Loucy (cell line): ENCODE data around the gene FEN1.

Experiments
- H2AFZ ChIP-seq: fragments of 200-600 bp; sonication (generic); 2 replicates; pipeline ENCODE4 v1.6.0; 2016; ENCODE audit warnings: antibody characterized with exemption, mild to moderate bottlenecking, low read length, moderate library complexity
- H3F3A ChIP-seq: fragments of 200-600 bp; 2 replicates; pipeline ENCODE4 v1.6.0; 2016; ENCODE audit warnings: antibody characterized with exemption, low read depth, mild to moderate bottlenecking
- H3K27me3 ChIP-seq: fragments of 200-600 bp; sonication (generic); 2 replicates; pipeline ENCODE4 v1.6.1; 2014; ENCODE audit warnings: low read length, mild to moderate bottlenecking; ENCODE audit not compliant: insufficient read depth, poor library complexity, severe bottlenecking
- H3K36me3 ChIP-seq: fragments of 200-600 bp; sonication (generic); 2 replicates; pipeline ENCODE4 v1.6.1; 2016; ENCODE audit warnings: low read length; ENCODE audit not compliant: insufficient read depth
- H3K4me1 ChIP-seq: fragments of 200-600 bp; sonication (generic); 2 replicates; pipeline ENCODE4 v1.5.1; 2014; ENCODE audit warnings: low read length, mild to moderate bottlenecking; ENCODE audit not compliant: insufficient read depth, poor library complexity, severe bottlenecking
- H3K4me2 ChIP-seq: fragments of 200-600 bp; sonication (generic); 2 replicates; pipeline ENCODE4 v1.6.0; 2014; ENCODE audit warnings: antibody characterized with exemption, low read length, low read depth, mild to moderate bottlenecking; ENCODE audit not compliant: poor library complexity, severe bottlenecking
- H3K4me3 ChIP-seq: fragments of 200-600 bp; sonication (generic); 2 replicates; pipeline ENCODE4 v1.5.1; 2014; ENCODE audit warnings: low read length, mild to moderate bottlenecking, mixed read lengths; ENCODE audit not compliant: poor library complexity, severe bottlenecking
- H3K79me2 ChIP-seq: fragments of 200-600 bp; sonication (generic); 2 replicates; pipeline ENCODE4 v1.6.1; 2014; ENCODE audit warnings: low read length; ENCODE audit not compliant: insufficient read depth
- H3K9ac ChIP-seq: fragments of 200-600 bp; sonication (generic); 2 replicates; pipeline ENCODE4 v1.6.0; 2014; ENCODE audit warnings: mild to moderate bottlenecking, low read depth, low read length, moderate library complexity; ENCODE audit not compliant: poor library complexity, severe bottlenecking
- H3K9me2 ChIP-seq: fragments of 200-600 bp; sonication (generic); replicated peaks from 2 replicates; pipeline ENCODE4 v1.6.1; 2016; ENCODE audit warnings: low read depth, low read length, mixed read lengths
- H3K9me3 ChIP-seq: fragments of 200-600 bp; sonication (generic); 2 replicates; pipeline ENCODE4 v1.6.1; 2014; ENCODE audit warnings: mild to moderate bottlenecking, antibody characterized with exemption, low read length, low read depth; ENCODE audit not compliant: insufficient read depth
- H4K20me1 ChIP-seq: fragments of 200-600 bp; sonication (generic); 2 replicates; pipeline ENCODE4 v1.6.0; 2014; ENCODE audit warnings: antibody characterized with exemption, low read length, mild to moderate bottlenecking; ENCODE audit not compliant: insufficient read depth, poor library complexity, severe bottlenecking
- EZH2phosphoT487 ChIP-seq: fragments of 200-600 bp; IDR thresholded peaks from 2 replicates; pipeline ENCODE4 v1.6.1; 2018; ENCODE audit warnings: antibody characterized with exemption, mild to moderate bottlenecking, moderate library complexity, borderline replicate concordance
- TF ChIP-seq, protein P1 (sequence below): fragments of 200-600 bp; sonication (generic); conservative IDR thresholded peaks from 2 replicates; pipeline ENCODE4 v1.5.1; 2014; ENCODE audit warnings: mild to moderate bottlenecking, antibody characterized with exemption, low read length

Gene FEN1

DNA sequence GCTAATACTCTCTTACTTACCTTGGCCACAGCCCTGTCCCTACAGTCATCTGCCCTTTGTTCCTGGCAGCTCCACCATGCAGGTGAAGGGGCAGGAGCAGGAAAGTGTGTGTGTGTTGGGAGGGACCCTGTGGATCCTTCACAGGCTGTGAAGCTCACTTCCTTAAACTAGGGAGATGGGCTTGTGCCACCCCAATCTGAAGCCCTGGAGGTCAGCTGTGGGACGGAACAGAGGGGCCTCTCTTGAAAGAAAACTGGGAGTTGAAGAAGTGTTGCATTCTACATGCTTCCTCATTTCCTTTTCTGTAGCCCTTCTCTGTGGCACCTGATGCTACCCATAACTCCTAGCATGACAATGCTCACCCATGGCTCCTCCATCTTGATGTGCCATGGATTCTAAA is 12.4 kb downstream of the FEN1 start:
- no peak overlapping the region for H3K4me2 ChIP-seq
- no peaks in the 10 kb centered on the region for H3K27me3 ChIP-seq
- H3F3A ChIP-seq, result no peaks in the 10 kb centered on the region
- no peaks in the 10 kb centered on the region for H3K9me2 ChIP-seq
- H4K20me1 ChIP-seq, result peaks cover 6% of the 10 kb centered on the region
- no peak for TF ChIP-seq EZH2phosphoT487
- TF ChIP-seq, protein P1, sequence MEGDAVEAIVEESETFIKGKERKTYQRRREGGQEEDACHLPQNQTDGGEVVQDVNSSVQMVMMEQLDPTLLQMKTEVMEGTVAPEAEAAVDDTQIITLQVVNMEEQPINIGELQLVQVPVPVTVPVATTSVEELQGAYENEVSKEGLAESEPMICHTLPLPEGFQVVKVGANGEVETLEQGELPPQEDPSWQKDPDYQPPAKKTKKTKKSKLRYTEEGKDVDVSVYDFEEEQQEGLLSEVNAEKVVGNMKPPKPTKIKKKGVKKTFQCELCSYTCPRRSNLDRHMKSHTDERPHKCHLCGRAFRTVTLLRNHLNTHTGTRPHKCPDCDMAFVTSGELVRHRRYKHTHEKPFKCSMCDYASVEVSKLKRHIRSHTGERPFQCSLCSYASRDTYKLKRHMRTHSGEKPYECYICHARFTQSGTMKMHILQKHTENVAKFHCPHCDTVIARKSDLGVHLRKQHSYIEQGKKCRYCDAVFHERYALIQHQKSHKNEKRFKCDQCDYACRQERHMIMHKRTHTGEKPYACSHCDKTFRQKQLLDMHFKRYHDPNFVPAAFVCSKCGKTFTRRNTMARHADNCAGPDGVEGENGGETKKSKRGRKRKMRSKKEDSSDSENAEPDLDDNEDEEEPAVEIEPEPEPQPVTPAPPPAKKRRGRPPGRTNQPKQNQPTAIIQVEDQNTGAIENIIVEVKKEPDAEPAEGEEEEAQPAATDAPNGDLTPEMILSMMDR, result no peak
- H3K4me1 ChIP-seq, result no peaks in the 10 kb centered on the region
- no peak overlapping the region for H3K9ac ChIP-seq
- no peaks in the 10 kb centered on the region; the same call in 1 of the 2 replicates for H3K79me2 ChIP-seq
- H2AFZ ChIP-seq, result no peak overlapping the region
- peaks cover 85% of the 10 kb centered on the region; the same call in 1 of the 2 replicates for H3K36me3 ChIP-seq
- H3K4me3 ChIP-seq, result no peak overlapping the region
- no peaks in the 10 kb centered on the region for H3K9me3 ChIP-seq

DNA sequence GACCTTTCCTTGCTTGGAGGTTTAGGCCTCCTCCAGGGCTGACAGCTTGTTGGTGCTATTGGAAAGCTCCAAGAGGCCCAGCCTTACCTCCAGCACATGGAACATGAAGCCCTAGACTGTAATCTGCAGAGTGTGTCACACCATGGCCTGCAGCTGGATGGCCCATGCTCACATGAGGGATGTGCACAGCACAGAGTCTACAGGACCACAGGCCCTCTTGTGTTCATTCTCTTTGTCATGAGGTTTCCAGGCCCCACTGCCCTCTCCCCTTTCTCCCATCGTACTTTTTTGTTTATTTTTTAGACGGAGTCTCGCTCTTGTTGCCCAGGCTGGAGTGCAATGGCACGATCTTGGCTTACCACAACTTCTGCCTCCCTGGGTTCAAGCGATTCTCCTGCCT is 14.1 kb downstream of the FEN1 start:
- peaks cover 93% of the 10 kb centered on the region; the same call in 1 of the 2 replicates for H3K36me3 ChIP-seq
- H3K4me3 ChIP-seq, result no peak overlapping the region

DNA sequence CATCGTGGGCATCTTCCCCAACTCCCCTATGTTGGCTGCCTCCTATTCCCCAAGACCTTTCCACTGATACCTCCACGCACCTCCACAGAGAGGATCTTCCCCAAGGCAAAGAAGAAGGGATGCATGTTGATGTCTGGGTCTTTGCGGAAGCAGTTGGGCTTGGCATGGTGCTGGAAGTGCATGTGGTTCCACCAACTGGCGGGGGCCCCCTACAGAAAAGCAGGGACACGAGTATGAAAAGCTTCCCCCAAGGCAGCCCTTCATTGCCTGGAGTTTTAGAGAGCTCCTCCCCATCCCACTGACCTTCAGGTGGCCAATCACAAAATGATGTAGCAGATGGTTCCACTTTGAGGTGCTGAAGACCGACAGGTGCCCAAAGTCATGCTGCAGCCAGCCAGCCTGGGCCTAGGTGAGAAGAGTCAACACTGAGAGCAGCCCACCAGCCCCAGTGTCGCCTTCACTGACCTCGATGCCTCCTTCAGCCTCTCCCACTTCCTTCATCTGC is 18.0 kb downstream of the FEN1 start:
- Histone ChIP-seq H3K27me3 (peaks cover 5% of the 10 kb centered on the region), H3K4me2 (no peak overlapping the region), H3K4me3 (no peak overlapping the region), H2AFZ (no peak overlapping the region), H3K4me1 (peaks cover 10% of the 10 kb centered on the region), H3K79me2 (peaks cover 40% of the 10 kb centered on the region), H4K20me1 (peaks cover 20% of the 10 kb centered on the region), H3F3A (no peaks in the 10 kb centered on the region), H3K9me2 (no peaks in the 10 kb centered on the region), H3K9me3 (no peaks in the 10 kb centered on the region), H3K9ac (no peak overlapping the region), H3K36me3 (peaks cover 72% of the 10 kb centered on the region; the same call in 1 of the 2 replicates)
- TF ChIP-seq, protein P1, result no peak

More for the DNA sequence above, 14.1 kb downstream of the FEN1 start:
- Histone ChIP-seq H3K79me2 (peaks cover 1% of the 10 kb centered on the region; the same call in 1 of the 2 replicates), H3K9ac (no peak overlapping the region), H3K9me2 (no peaks in the 10 kb centered on the region), H3K4me2 (no peak overlapping the region), H3K9me3 (no peaks in the 10 kb centered on the region), H2AFZ (no peak overlapping the region), H3F3A (no peaks in the 10 kb centered on the region), H4K20me1 (no peaks in the 10 kb centered on the region), H3K4me1 (no peaks in the 10 kb centered on the region), H3K27me3 (no peaks in the 10 kb centered on the region)
- TF ChIP-seq, protein P1, result no peak
- TF ChIP-seq EZH2phosphoT487, result no peak
